ENCODE measurements around the gene GNL3L. TPM values are rescaled to one million over a fixed set of nuclear protein-coding genes. Genes with fewer than 3 reads are reported as not detected.

The GNL3L gene, protein sequence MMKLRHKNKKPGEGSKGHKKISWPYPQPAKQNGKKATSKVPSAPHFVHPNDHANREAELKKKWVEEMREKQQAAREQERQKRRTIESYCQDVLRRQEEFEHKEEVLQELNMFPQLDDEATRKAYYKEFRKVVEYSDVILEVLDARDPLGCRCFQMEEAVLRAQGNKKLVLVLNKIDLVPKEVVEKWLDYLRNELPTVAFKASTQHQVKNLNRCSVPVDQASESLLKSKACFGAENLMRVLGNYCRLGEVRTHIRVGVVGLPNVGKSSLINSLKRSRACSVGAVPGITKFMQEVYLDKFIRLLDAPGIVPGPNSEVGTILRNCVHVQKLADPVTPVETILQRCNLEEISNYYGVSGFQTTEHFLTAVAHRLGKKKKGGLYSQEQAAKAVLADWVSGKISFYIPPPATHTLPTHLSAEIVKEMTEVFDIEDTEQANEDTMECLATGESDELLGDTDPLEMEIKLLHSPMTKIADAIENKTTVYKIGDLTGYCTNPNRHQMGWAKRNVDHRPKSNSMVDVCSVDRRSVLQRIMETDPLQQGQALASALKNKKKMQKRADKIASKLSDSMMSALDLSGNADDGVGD
- 35.3 TPM for total RNA-seq

DNA sequence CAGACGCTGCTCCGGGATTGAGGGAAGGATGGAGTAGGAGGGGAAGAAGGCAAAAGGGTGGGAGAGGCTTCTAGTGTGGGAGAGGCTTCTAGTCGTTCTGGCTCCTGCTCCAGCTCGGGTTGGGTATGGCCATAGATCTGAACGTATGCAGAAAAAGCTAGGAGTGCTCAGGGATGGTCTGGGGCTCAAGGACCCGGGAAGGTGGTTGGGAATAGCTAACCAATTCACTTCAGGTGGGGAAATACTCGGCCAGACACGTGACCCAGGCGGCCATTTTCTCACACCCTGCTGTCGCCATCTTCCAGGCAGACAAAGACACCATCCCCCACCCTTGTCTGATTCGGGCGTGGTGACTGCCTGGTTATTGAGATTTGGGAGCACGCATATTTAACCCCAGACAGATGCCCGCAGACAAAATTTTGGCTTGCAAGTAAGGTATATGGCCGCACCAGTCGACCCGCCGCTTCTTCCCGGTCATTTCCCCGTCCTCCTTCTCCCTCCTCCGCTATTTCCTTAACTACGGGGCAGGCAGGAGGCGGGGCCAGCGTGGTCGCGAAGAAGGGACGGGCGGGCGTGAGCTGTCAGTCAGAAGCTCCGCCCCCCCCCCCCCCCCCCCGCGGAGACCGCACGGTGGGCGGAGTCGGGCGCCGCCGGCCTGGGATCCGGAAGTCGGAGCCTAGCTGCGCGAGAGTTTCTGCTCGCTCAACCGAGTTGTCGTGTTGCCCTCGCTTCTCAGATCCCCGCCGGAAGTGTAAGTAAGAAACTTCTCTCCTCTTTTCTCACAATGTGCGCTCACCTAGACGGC, at the start of gene GNL3L:
TSS of gene GNL3L (plus strand) at position 668 of the 805 bp plus-strand sequence. CDS start 2,348 bp downstream, outside the sequence.

DNA sequence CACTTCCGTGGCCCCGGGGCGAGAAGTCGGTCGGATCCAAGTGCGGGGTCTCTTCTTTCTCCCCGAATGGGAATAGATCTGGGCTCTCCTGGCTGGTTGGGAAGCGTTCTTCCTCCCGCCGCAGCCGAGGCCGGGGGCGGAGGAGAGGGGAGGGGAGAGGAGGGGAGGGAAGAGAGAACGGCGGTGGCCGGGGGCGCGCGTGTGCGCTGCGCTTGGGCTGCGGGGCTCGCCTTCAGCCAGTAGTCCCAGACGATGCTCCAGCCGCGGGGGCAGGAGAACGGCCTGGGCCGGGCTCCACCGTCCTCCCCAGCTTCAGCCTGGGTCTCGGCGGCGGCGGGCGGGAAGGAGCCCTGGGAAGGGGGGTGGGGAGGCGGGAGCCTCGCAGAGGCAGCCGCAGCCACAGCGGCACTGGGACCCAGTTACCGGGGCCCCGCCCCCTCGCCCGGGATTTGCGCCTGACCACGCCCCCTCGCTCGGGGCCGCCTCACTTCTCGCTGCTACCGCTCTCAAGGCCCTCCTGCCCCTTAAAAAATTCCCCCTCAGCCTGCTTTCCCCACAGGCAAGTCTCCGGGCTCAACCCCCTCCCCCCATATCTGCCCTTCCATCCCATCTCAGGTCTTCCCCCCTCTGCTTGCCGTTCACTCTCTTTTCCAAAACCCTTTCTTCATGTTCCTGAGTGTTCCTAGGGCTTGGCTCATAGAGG, 34.1 kb upstream of the GNL3L start, which contains the start of gene FGD1:
TSS of gene FGD1 (minus strand) at position 421 of the 703 bp plus-strand sequence. CDS start 802 bp downstream, outside the sequence.

Other genes with a start within 250 kb of the GNL3L start
- 22.2 TPM for gene WNK3, start 172.2 kb upstream of the GNL3L start, total RNA-seq
- 24.8 TPM for gene TSR2, start 89.8 kb upstream of the GNL3L start, total RNA-seq
- 15.0 TPM for gene FGD1, start 34.0 kb upstream of the GNL3L start, total RNA-seq

Measured in camera-type eye (tissue), 1 donor.